ENCODE measurements around the gene PPM1K. TPM values are rescaled to one million over a fixed set of nuclear protein-coding genes. Genes with fewer than 3 reads are reported as not detected.
A peak's percentile ranks its signal among the peaks of the same experiment; 100 is the strongest.

The PPM1K gene
- total RNA-seq, 1 donor from 2014 or later: 116 TPM

DNA sequence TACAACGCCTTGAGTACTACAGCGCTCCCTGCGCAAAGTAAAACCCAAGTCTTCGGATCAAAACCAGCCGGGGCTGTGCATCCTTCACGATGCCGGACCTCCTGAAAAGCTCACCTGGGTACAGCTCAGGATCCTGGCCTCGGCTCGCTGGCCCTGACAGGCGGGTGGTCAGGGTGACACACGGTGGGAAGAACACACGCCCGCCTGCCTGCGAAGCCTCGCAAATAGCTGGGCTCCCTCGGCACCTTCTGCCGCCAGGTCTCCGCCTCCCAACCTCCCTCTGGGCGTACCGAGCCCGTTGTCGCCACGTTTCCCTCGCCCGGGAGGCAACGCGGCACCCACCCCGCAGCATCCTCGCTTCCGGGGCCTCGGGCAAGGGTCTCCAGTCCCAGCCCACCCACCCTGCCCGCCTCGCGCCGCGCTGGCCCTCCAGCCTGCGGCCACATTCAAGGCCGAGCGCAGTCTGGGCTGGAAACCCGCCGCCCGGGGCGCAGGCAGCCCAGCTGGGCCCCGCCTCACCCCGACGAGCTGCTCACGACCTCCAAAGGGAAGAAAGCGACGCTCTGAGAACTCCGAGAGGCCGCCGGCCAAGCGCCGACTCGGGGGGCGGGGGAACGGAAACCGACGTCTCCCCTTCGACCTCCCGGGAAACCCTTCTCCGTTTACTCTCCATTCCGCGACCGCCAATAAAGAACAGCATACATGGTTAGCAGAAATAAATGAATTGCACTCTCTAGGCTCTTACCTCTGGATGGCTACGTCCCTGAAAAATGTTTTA lies 511 bp downstream of the PPM1K start:
- intact Hi-C loops (cut with micrococcal nuclease): loop anchor here (10.0 kb wide), 1 partner anchor 81 kb away; no protein-coding TSS in a partner anchor
- ATAC-seq (peak; percentile 54), DNase-seq (peak; percentile 76)

DNA sequence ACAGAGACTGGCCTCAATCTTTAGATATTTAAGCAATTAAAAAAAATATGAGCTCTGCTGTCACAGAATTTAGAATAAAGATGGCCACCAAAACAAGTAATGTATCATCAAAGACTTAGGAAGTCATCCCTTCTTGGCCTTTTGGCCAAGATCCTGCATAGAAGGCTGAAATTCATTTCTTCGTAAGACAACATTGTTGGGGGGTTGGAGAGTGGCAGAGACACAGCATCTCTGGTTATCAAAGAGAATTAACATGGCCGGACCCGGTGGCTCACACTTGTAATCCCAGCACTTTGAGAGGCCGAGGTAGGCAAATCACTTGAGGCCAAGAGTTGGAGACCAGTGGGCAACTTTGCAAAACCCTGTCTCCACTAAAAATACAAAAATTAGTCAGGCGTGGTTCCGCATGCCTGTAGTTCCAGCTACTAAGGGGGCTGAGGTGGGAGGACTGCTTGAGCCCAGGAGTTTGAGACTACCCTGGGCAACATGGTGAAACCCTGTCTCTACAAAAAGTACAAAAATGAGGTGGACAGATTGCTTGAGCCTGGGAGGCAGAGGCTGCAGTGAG lies 4.0 kb downstream of the PPM1K start:
- intact Hi-C loops (cut with micrococcal nuclease): loop anchor here (10.0 kb wide), 1 partner anchor 84 kb away; no protein-coding TSS in a partner anchor
- ATAC-seq: no peak
- DNase-seq: no peak

DNA sequence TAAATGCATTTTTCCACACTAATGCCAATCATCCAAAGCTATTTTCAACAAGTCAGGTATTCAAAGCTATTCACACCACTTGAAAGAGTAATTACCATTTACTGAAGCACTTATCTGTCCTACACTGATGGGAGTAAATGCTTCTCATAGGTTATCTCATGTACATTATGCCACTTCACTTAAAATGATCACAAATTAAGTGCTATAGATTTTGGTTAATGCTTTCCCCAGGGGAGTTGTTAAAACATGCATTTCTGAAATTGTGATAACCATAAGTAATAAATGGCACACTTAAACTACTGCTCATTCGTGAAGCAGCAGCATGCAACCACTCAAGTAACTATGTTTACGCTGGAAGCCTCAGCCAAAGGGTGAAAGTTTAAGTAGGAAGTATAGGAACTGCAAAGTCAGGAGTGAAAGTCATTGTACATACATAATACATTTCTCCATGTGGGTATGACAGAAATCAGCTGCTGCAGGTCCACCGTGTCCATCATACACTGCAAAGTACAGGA lies 6.6 kb downstream of the PPM1K start:
- no peak for ATAC-seq
- intact Hi-C loops (cut with micrococcal nuclease): no loop called here
- DNase-seq: no peak

DNA sequence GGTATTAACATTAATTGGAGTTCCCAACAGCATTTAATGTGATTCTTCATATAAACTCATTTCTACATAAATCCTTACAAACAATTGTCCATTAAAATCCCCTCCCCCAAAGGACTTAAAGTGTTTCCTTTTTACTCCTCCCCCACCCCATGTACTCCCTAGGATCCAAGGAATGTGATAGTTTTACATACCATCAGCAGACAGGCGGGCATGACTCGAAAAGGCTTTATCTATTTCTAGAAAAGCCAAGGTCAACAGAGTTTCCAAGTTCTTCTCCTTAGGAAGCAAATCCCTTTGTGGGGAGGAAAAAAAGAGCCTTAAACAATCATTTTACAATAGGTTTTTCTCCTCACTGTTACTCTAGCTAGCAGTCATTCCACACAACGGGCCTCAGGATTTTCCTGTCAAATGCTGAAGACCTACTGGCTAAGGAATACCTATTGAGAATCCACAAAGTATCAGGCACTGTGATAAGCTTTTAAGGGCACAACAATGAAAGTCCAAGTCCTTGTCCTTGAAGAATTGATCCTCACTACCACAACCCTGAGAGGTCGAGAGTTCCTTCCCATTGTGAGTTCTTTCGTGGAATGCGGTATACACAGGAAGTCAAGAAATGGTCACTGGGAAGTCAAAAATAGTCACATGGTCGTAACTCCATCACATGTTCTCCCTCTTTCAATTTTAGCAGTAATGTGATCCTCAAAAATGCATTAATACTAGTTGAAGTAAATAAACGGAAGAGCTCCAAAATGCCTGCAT lies 7.2 kb downstream of the PPM1K start:
- intact Hi-C loops (cut with micrococcal nuclease): no loop called here
- peak; percentile 15 for ATAC-seq

DNA sequence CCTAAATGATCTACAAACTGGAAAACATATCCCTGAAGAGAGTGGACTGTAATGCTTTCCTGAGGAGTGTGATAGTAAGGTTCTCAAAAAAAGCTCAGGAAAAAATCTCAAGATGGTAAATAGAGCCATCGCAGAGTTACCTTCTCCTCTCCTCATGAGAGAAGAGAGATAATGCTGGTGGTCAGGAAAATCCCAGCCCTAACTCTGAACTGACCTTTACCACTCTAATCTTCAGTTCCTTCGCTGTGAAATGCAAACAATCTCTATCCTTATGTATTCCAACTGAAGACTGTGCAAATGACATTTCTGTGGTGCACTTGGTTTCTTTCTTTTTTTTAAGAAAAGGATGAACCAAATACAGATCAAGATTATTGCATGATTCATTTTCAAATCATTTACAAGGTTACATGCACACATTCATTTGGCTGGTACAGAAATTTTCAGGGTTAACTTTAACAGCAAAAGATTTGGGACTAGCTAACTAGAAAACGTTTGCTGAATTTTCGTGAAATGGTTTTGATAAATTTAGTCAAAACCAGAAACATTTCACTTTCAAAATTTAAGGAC lies 8.3 kb downstream of the PPM1K start:
- intact Hi-C loops (cut with micrococcal nuclease): no loop called here
- no peak for DNase-seq
- ATAC-seq: no peak

More for the DNA sequence above, 7.2 kb downstream of the PPM1K start:
- DNase-seq: no peak

DNA sequence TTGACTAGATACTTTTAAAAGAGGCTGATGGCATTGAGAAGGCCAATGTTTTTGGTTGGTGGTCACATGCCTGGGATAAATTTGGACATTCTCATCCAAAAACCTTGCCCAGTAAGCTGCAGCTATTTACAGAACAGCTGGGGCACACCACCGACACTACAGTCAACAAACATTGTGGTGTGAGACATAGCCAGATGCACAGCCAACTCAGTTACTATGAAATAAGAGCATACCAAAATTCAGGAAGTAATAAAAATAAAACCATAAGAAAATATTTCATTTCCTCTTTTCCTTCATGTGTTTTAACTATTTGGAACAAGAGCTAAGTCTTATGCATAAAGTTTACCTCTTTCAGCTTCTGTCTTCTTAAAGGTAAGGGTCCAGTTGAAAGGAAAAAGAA lies 8.8 kb downstream of the PPM1K start:
- ATAC-seq: no peak
- intact Hi-C loops (cut with micrococcal nuclease): no loop called here

DNA sequence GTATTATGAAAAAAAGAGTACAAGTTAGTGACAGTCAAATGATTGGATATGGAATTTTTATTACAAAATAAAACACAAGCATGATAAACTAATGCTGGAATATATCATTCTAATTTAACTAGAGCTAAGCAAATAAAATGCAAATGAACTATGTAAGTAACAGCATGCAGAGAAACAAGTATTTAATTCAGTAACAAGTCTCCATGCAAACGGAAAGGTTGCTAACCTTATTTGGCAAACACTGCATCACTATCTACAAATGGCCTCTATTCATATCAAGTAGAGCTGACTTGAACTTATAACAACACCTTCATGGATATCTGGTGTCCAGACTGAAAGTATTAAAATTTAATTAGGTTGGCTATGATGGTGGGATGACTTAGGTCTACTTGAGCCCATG lies 15.4 kb downstream of the PPM1K start:
- ATAC-seq (no peak), DNase-seq (no peak)
- intact Hi-C loops (cut with micrococcal nuclease): no loop called here

More for the DNA sequence above, 8.8 kb downstream of the PPM1K start:
- no peak for DNase-seq

DNA sequence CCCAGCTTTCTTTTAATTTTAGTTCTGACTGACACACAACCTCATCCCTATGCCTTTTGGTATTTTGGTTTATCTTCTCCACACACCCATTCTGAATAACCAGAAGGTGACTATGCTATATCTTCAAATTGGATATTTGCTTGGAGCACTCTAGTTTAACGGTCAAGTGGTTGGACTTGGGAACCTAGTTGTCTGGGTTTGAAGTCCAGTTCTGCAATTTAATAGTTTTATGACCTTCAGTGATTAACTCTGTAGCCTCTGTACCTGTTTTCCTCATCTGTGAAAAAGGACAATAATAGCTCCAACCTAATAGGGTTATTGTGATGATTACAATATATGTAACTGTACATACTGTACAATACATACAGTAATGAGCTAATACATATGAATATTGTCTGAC lies 20.0 kb downstream of the PPM1K start:
- ATAC-seq (no peak), DNase-seq (no peak)
- intact Hi-C loops (cut with micrococcal nuclease): no loop called here

DNA sequence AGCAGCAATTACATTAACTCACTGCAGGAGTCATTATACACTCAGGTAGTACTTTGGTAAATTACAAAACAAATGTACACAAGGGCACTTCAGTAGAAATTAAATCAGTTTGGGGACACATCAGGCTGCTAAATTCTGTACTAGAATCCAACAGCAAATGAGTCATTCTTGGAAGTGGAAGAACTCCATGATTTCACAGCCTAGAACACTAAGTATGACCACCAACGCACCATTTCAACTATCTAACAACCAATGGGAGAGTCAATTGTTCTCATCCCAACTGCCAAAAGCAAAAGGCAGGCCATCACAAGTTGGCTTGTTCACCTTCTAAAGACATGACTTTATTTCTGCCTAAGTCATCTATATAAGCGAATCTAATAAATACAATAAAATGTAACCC lies 26.6 kb downstream of the PPM1K start:
- intact Hi-C loops (cut with micrococcal nuclease): no loop called here
- DNase-seq: no peak
- ATAC-seq: no peak

DNA sequence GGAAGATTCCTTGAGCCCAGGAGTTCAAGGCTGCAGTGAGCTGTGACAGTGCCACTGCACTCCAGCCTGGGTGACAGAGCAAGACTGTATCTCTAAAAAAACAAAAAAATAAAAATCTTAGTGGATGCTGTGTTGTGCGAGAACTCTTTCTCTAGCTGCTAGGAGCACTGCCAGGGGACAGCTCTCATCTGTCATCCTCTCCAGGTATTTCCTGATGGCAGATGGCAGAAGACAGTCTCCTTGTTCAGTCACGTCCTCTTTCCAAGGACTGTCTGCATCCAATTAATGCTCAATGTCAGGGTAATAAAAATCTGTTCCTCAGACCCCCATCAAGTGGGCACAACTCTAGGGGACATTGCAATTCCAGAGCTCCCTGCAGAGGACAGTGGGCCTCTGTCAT lies 29.2 kb downstream of the PPM1K start:
- DNase-seq (no peak), ATAC-seq (no peak)
- intact Hi-C loops (cut with micrococcal nuclease): no loop called here

DNA sequence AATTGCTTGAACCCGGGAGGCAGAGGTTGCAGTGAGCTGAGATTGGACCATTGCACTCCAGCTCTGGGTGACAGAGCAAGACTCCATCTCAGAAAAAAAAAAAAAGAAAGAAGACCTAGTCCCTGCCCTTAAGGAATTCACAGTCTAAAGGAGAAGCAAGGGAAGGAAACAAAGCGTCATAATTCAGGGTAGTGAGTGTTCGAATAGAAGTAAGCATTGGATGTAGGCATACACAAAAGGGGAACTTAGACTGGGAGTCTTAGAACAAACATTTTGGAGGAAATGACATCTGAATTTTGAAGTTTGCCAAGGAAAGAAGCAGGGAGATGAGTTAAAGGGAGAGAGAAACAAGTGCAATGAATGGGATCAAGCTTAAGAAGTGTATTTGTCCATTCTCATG lies 32.4 kb downstream of the PPM1K start:
- intact Hi-C loops (cut with micrococcal nuclease): no loop called here
- ATAC-seq: peak; percentile 18
- no peak for DNase-seq

DNA sequence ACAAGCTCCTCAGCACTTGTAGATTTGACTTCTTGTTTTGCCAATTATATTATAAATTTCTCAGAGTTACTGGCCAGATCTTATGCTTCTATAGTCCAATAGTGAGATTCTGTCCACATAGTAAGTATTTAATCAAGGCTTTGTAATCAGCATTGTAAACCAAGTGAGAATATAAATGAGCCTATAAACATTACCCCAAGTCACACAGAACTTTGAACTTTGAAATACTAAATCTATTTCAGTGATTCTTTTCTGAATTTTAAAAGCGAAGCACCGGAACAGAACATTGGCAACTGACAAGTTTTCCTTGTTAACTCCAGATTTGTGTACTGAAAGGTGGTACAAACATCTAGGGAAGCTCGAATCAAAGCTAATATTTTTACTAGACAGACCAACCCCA lies 37.2 kb downstream of the PPM1K start:
- intact Hi-C loops (cut with micrococcal nuclease): no loop called here
- DNase-seq (no peak), ATAC-seq (no peak)

DNA sequence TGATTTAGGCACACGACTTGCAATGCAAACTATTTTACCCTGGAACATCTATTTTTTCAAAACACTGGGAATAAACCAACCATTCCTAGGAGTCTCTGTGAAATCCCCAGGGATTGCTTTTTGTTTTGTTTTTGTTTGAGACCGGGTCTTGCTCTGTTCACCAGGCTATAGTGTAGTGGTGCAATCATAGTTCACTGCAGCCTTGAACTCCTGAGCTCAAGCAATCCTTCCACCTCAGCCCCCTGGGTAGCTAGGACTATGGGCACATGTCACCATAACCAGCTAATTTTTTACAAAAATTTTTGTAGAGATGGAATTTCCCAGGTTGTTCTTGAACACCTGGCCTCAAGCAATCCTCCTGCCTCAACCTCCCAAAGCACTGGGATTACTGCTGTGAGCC lies 37.8 kb downstream of the PPM1K start:
- intact Hi-C loops (cut with micrococcal nuclease): no loop called here
- DNase-seq (no peak), ATAC-seq (no peak)

DNA sequence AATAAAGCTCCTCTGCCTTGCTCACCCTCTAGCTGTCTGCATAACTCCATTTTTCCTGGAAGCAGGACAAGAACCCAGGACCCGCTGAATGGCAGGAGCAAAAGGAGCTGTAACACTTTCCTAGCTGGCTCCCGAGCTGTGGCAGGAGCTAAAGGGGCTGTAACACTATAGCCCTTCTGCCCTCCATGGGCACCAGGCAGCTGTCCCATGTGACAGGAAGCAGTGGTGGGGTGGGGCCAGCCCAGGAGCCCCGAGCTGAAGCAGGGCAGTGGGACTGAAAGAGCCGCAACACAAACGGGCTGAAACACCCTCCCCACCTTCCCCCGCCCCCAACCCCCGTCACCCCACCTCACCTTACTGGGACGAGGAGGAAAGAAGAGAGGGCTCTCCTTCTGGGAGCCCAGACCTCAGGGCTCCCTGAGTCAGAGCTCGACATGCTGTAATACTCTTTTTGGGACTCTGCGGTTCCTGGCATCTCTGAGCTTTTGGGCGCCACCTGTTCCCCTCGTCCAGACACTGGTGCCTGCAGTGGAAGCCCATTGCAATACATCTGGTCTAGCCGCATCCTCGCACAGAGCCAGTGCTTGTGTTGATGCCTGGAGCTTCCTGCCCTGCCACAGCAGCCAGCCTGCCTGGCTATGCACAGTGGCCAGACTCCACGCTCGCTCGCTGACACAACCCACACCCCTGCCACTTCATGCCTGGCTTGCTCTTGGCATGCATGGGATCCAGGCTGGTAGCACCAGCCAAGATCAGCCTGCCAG lies 39.4 kb downstream of the PPM1K start:
- ATAC-seq (peak; percentile 48), DNase-seq (peak; percentile 56)
- intact Hi-C loops (cut with micrococcal nuclease): no loop called here

DNA sequence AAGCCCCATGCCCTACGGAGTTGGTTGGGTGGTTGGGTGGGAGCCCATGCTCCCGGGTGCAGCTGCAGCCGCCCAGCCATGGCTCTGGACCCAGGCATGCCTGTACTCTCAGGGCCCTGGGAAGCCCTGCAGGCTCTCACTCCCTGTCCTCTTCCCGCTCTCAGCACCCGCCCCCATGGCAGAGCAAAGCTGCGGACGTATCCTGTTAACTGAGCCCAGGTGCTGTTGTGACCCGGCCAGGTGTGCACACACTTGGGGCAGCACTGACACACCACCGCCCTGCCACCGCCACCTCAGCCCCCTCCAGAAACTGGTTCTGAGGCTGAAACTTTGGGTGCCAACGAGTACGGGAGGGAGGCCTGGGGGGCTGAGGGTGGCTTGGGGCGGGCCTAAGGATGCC lies 40.3 kb downstream of the PPM1K start:
- ATAC-seq (no peak), DNase-seq (no peak)
- intact Hi-C loops (cut with micrococcal nuclease): no loop called here

DNA sequence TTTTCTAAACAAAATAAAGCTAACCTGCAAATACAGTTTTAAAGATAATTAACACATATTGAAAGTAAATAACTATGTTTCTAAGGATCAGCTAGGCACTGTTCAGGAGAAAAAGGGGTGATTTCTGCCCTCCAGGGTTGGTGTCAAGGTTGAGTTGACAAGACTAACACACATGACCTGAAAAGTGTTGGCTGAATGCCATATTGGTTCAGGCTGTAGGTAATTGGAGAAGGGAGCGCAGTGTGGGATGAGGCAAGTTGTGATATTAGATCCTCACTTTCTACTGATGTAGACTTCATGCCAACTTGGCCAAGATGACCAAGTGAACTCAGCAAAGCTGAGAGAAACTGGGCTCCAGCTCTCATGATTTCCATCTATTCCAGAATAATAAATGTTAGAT lies 42.2 kb downstream of the PPM1K start:
- intact Hi-C loops (cut with micrococcal nuclease): no loop called here
- DNase-seq (no peak), ATAC-seq (no peak)

DNA sequence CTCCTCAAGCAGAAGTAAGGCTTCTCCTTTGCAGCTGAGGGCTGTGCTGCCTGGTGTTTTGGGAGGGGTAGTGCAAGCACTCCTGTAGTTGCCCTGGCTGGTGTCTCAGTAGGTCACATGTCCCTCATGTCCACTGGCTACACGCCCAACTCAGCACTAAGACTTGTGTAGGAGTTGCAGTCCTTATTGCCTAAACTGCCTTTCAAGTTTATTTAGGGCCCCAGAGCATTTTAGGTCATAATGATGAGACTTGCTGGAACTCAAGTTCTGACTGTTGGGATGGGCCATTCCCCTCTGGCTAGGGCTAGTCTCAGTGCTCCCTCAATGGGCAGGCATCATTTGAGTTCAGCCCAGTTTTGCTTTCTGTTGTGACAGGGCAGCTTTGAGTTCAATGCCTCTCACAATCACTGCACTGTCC lies 44.1 kb downstream of the PPM1K start:
- intact Hi-C loops (cut with micrococcal nuclease): no loop called here
- DNase-seq: peak; percentile 79

DNA sequence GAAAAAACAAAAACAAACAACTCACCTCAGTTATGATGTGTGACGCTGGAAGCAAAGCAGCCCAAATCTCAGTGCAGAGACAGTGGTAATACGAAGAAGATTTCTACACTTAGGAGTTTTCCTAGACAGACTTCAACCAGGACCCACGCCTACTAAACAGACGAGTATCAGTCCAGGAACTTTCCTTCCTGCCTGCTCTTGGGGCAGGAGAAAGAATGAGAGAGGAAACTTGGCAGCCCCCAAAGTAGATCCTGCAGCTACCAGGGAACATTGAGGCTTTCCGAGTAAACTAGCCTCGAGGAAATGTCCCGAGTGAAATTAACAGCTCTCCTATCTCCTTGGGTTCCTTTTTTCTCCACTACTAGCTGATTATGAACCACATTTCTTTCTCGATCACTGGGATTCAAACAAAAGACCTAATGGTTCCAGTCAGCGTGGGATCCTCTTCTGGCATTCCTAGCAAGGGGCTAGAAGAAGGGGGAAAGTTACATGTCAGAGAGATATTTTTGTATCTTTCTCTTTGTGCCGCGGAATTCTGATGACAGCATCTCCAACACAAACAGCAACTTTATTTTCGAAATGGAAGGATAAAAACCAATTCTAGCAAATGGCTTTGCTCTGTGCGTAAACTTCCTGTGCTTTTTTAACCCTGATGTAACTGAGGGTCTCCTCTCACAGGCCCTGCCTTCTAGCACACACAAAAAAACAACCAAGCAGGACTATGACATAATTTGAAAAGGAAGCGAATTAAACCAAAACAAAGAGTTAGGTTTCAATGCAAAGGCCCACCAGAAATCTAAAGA lies 53.2 kb downstream of the PPM1K start:
- intact Hi-C loops (cut with micrococcal nuclease): no loop called here
- ATAC-seq (peak; percentile 70), DNase-seq (no peak)

More for the DNA sequence above, 44.1 kb downstream of the PPM1K start:
- peak; percentile 99 for ATAC-seq
